Subcutaneous adipose tissue (tissue), 4 donors: Measurements from ENCODE around the gene NCAPD3. TPM values are rescaled to one million over a fixed set of nuclear protein-coding genes. Genes with fewer than 3 reads are reported as not detected.

Source experiments
- CTCF ChIP-seq: fragments of 450-650 bp; IDR thresholded peaks from one replicate; pipeline ENCODE4 v1.5.1; 2016; ENCODE audit warnings: low read depth, mild to moderate bottlenecking, control low read depth, antibody characterized with exemption, moderate library complexity
- total RNA-seq, 4 donors: library from RNA; depleted of rRNA; stranded (reverse); fragments of >200 nt; gene quantifications; one replicate each; pipeline ENCODE4 v1.1.0, GENCODE V29; 2016

Gene NCAPD3
- total RNA-seq, 4 donors from 2014 or later = 10.5 to 18.7 (median 13.8) TPM

DNA sequence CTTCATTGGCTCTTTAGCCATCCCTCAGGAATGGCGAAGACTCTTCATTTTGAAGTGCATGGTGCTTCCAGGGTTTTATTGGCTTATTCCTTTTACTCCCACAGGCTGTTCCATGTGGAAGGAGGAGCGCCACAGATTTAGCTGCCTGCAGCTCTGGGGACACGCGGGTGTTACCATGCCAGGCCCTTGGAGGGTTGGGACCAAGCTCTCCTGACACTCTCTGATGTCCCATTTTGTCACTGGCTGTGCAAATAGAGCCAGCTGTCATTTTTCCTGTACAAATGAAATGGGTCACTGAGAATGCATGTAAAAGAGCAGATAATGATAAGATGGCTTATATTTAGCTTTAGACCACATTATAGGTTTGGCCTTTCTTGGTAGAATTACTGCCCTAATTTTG, 20.1 kb upstream of the NCAPD3 start:
- no peak for TF ChIP-seq CTCF

DNA sequence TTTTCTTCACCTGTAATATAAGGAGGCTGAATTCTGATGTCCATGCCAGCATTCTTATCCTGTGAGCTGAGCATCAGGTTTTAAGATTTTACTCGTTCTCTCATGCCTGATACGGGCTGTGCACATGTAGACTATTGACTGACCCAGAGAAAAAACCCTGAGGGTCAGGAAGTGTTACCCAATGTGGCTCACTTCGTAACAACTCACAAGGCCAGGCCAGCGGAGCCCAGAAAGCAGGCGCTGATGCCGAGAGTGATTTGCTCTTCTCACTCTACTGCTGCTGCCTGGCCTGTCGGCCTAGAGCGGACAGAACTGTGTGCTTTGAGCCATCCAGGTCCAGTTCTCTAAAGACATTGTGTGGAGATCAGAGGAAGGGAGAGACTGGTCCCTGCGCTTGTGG, 18.6 kb upstream of the NCAPD3 start:
- TF ChIP-seq CTCF = no peak

GRCh38 chr11:134240592-134240991, 16.8 kb upstream of the NCAPD3 start:
- TF ChIP-seq CTCF = no peak

- TF ChIP-seq CTCF = no peak
Measured at GRCh38 chr11:134238956-134239355, 15.2 kb upstream of the NCAPD3 start.

DNA sequence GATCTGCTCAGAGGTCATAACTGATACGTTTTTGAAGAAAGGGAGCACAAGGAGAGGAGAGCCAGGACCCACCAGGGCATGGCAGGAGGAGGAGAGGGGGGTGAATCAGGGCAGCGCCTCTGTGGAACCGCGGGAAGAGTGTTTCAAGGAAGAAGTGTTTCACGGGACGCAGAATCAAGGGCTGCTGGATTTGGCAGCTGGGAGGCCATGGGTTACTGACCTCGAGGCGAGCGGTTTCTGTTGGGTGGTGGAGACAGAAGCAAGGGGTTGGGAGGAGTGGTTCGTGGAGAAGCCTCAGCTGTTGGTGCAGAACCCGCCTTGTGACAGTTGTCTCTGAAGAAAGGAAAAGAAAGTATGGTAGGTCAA, 13.8 kb upstream of the NCAPD3 start:
- no peak for TF ChIP-seq CTCF

DNA sequence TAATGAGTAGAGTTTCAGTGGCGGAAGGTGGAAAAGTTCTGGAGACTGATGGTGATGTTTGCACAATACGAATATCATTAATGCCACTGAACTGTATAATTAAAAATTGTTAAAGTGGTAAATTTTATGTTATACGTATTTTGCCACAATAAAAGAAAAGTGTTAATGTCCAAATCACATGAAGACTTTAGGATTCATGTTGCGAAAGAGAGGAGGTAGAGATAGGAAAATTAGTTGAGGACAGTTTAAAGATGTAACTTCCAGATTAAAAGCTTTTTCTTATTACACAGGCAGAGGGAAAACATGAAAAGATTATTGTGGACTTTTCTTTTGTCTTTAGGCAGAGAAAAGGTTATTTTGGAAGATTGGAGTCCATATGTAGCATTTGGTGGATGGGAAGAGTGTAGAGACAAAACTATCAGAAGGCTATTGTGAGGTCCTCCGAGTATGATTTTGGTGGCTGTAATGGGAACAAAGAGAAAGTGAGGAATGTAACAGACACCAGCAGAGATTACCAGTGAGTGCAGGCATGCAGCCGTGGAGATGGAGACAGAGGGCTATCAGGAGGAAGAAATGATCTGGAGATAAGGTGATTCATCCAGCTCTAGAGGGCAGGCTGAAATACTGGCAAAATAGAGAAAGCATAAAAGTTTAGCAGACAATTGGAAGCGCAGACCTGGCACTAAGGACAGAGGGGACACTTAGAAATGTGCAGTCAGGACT, 13.2 kb upstream of the NCAPD3 start:
- TF ChIP-seq CTCF = no peak

DNA sequence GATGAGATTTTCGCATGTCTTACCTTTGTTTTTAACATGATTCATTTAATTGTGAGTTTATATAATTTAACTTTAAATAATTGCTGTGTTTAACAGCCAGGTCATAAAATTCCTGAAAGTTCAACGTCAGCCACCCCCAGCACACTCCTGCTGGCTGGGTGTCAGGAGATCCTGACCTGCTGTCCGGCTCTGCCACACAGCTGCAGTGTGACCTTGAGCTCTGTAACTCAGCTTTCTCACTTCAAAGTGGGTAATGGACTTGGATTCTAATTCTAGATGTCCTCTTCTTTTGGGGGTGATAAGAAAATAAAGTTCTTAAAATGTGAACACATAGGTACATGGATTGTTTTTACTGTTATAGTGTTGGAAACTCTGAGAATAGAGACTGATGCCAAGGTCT, 11.6 kb upstream of the NCAPD3 start:
- TF ChIP-seq CTCF = no peak
